ENCODE results near the gene LRRC3.

The LRRC3 gene

DNA sequence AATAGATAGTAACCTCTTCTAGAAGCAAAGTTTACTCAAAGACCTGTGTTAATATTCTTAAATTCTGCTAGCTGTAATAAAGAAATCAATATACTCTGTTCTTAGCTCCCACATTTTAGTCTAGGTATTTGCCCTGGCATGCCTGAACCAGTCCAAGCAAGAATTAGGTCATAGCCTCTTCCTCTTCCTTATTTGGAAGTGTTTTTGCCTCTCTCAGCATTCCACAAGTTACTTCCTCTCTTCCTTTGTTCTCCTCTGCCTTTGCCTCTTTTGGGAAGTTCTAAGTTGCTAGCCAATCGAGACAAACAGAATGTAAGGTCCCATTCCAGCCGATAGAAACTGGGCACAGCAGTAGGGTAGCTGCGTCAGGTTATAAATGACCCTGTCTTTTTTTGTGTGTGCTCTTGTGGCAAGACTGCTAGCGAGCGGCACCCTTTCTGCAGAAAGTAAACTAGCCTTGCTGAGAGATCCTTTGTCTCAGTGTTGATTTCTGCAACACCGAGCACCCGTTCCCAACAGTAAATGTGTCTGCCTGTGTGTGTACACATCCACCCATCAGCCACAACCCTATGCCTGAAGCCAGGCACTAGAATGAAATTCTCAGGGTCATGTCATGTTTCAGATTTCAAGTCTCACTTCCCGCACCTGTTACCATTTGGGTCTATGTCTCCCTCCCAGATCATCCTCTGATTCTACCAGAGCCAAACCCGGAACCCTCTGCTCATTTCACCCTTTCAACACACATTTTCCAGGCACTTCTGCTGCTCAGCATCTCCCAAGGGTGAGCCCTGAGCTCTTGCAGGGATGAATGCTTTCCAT is 37.5 kb downstream of the LRRC3 start:
- no peak overlapping the region for H3K4me3 ChIP-seq (ENCODE audit: low read length)
- DNase-seq: no peak
- H3K36me3 ChIP-seq (replicated peaks; ENCODE audit: insufficient read depth, low read length): no peaks in the 10 kb centered on the region
- H4K20me1 ChIP-seq (ENCODE audit: insufficient read depth, low read length): no peaks in the 10 kb centered on the region
- H3K27ac ChIP-seq (ENCODE audit: low read length): no peak overlapping the region
- H2AFZ ChIP-seq (ENCODE audit: low read length): no peak overlapping the region
- no peaks in the 10 kb centered on the region for H3F3A ChIP-seq (ENCODE audit: insufficient read depth, low read length)
- H3K9me2 ChIP-seq (replicated peaks; ENCODE audit: insufficient read depth, low read length): no peaks in the 10 kb centered on the region
- H3K9me3 ChIP-seq (replicated peaks; ENCODE audit: insufficient read depth, low read length): no peaks in the 10 kb centered on the region
- TF ChIP-seq, protein P1, sequence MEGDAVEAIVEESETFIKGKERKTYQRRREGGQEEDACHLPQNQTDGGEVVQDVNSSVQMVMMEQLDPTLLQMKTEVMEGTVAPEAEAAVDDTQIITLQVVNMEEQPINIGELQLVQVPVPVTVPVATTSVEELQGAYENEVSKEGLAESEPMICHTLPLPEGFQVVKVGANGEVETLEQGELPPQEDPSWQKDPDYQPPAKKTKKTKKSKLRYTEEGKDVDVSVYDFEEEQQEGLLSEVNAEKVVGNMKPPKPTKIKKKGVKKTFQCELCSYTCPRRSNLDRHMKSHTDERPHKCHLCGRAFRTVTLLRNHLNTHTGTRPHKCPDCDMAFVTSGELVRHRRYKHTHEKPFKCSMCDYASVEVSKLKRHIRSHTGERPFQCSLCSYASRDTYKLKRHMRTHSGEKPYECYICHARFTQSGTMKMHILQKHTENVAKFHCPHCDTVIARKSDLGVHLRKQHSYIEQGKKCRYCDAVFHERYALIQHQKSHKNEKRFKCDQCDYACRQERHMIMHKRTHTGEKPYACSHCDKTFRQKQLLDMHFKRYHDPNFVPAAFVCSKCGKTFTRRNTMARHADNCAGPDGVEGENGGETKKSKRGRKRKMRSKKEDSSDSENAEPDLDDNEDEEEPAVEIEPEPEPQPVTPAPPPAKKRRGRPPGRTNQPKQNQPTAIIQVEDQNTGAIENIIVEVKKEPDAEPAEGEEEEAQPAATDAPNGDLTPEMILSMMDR (IDR thresholded peaks at IDR 0.05; ENCODE audit: low read length): no peak
- peaks cover 99% of the 10 kb centered on the region for H3K27me3 ChIP-seq (replicated peaks; ENCODE audit: insufficient read depth, low read length)
- H3K9ac ChIP-seq (ENCODE audit: low read length): no peak overlapping the region
- H3K4me1 ChIP-seq (ENCODE audit: low read length): no peaks in the 10 kb centered on the region
- no peak overlapping the region for H3K4me2 ChIP-seq (ENCODE audit: low read depth, low read length)
- no peaks in the 10 kb centered on the region for H3K79me2 ChIP-seq (ENCODE audit: low read length)

DNA sequence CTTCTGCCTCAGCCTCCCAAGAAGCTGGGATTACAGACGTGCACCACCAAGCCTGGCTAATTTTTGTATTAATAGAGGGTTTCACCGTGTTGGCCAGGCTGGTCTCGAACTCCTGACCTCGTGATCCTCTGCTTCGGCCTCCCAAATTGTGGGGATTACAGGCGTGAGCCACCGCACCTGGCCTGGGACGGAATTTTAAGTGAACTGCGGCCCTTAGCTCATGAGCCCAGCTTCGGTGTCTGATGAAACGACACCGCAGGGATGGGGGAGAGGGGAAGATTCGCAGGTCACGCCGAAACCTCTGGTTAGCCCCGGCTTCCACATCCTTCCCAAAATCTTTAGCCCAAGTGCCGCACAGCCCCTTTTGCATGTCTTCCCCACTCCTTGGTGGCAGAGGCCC is 39.1 kb downstream of the LRRC3 start:
- no peaks in the 10 kb centered on the region for H3K9me3 ChIP-seq (replicated peaks; ENCODE audit: insufficient read depth, low read length)
- H3F3A ChIP-seq (ENCODE audit: insufficient read depth, low read length): no peaks in the 10 kb centered on the region

DNA sequence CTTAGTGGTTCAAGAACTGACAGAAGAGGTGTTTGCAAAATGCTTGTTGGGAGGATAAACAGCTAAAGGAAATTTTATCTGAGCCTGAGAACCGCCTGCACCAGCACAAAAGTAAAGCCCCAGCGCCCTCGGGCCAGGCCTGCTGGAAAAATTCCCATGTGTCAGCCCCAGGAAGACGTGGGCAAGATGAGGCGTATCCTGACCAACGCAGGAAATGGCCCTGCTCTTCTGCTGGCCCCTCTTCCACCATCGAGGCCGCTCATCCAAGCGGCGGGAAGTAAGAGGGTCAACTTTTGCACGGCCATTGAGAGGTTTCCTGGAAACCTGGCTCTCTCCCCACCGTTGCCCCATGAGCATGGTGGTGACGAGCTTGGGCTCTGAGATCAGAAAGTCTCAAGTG is 39.6 kb downstream of the LRRC3 start:
- Histone ChIP-seq H3F3A (ENCODE audit: insufficient read depth, low read length) (no peaks in the 10 kb centered on the region), H4K20me1 (ENCODE audit: insufficient read depth, low read length) (no peaks in the 10 kb centered on the region), H3K4me1 (ENCODE audit: low read length) (no peaks in the 10 kb centered on the region), H2AFZ (ENCODE audit: low read length) (no peak overlapping the region), H3K4me2 (ENCODE audit: low read depth, low read length) (no peak overlapping the region), H3K9me2 (replicated peaks; ENCODE audit: insufficient read depth, low read length) (no peaks in the 10 kb centered on the region), H3K36me3 (replicated peaks; ENCODE audit: insufficient read depth, low read length) (no peaks in the 10 kb centered on the region), H3K79me2 (ENCODE audit: low read length) (no peaks in the 10 kb centered on the region), H3K9me3 (replicated peaks; ENCODE audit: insufficient read depth, low read length) (no peaks in the 10 kb centered on the region), H3K4me3 (ENCODE audit: low read length) (no peak overlapping the region), H3K27me3 (replicated peaks; ENCODE audit: insufficient read depth, low read length) (peaks cover 99% of the 10 kb centered on the region), H3K27ac (ENCODE audit: low read length) (no peak overlapping the region), H3K9ac (ENCODE audit: low read length) (no peak overlapping the region)
- no peak for TF ChIP-seq EZH2phosphoT487 (IDR thresholded peaks at IDR 0.05; ENCODE audit: low read length)
- TF ChIP-seq, protein P1 (IDR thresholded peaks at IDR 0.05; ENCODE audit: low read length): no peak
- TF ChIP-seq EZH2 (optimal IDR thresholded peaks at IDR 0.05; ENCODE audit: low read depth, low read length): no peak
- DNase-seq: no peak

More for the DNA sequence above, 39.1 kb downstream of the LRRC3 start:
- Histone ChIP-seq H4K20me1 (ENCODE audit: insufficient read depth, low read length) (no peaks in the 10 kb centered on the region), H3K9me2 (replicated peaks; ENCODE audit: insufficient read depth, low read length) (no peaks in the 10 kb centered on the region), H3K27ac (ENCODE audit: low read length) (no peak overlapping the region), H3K9ac (ENCODE audit: low read length) (no peak overlapping the region), H3K4me2 (ENCODE audit: low read depth, low read length) (no peak overlapping the region), H3K27me3 (replicated peaks; ENCODE audit: insufficient read depth, low read length) (peaks cover 99% of the 10 kb centered on the region), H3K79me2 (ENCODE audit: low read length) (no peaks in the 10 kb centered on the region), H3K36me3 (replicated peaks; ENCODE audit: insufficient read depth, low read length) (no peaks in the 10 kb centered on the region), H3K4me3 (ENCODE audit: low read length) (no peak overlapping the region), H3K4me1 (ENCODE audit: low read length) (no peaks in the 10 kb centered on the region), H2AFZ (ENCODE audit: low read length) (no peak overlapping the region)
- no peak for DNase-seq
- TF ChIP-seq EZH2 (optimal IDR thresholded peaks at IDR 0.05; ENCODE audit: low read depth, low read length) (no peak), EZH2phosphoT487 (IDR thresholded peaks at IDR 0.05; ENCODE audit: low read length) (no peak)
- TF ChIP-seq, protein P1 (IDR thresholded peaks at IDR 0.05; ENCODE audit: low read length): no peak

Data from MM.1S (cell line).